Measurements from ENCODE around the gene PRPSAP1. TPM values are rescaled to one million over a fixed set of nuclear protein-coding genes. Genes with fewer than 3 reads are reported as not detected.

PRPSAP1 gene
- total RNA-seq, 2 experiments from 2014 or later: 28.1 to 29.9 TPM

DNA sequence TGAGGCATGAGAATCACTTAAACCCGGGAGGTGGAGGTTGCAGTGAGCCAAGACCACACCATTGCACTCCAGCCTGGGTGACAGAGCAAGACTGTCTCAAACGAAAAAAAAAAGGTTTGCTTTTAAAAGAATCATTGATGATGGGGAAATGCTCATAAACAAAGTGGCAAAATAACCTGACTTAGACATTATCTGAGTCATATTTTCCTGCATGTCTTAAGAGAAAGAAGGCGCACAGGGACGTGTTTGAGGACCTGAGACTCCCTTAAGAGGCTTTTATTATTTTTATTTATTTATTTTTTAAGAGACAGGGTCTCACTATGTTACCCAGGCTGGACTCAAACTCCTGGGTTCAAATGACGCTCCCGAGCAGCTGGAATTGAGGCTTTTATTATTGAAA, 5.7 kb upstream of the PRPSAP1 start:
- CTCF ChIA-PET: no interaction called here
- POLR2A ChIA-PET: interaction anchor here (1.2 to 1.4 kb wide), 2 partner anchors 17 to 25 kb away, joined by 3 read pairs; partner anchors contain the start of gene SPHK1
- peaks cover 5% of the 10 kb centered on the region for H3K4me1 Mint-ChIP-seq (ENCODE audit: low read depth)
- H3K4me3 Mint-ChIP-seq: no peak overlapping the region
- TF ChIP-seq, protein P1, sequence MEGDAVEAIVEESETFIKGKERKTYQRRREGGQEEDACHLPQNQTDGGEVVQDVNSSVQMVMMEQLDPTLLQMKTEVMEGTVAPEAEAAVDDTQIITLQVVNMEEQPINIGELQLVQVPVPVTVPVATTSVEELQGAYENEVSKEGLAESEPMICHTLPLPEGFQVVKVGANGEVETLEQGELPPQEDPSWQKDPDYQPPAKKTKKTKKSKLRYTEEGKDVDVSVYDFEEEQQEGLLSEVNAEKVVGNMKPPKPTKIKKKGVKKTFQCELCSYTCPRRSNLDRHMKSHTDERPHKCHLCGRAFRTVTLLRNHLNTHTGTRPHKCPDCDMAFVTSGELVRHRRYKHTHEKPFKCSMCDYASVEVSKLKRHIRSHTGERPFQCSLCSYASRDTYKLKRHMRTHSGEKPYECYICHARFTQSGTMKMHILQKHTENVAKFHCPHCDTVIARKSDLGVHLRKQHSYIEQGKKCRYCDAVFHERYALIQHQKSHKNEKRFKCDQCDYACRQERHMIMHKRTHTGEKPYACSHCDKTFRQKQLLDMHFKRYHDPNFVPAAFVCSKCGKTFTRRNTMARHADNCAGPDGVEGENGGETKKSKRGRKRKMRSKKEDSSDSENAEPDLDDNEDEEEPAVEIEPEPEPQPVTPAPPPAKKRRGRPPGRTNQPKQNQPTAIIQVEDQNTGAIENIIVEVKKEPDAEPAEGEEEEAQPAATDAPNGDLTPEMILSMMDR (IDR thresholded peaks at IDR 0.05): no peak
- no peaks in the 10 kb centered on the region for H3K36me3 Mint-ChIP-seq (ENCODE audit: low read depth)
- ATAC-seq (no peak), DNase-seq (no peak)
- H3K27ac Mint-ChIP-seq: no peak overlapping the region
- intact Hi-C loops (cut with micrococcal nuclease): no loop called here
- no peaks in the 10 kb centered on the region for H3K9me3 Mint-ChIP-seq
- no peaks in the 10 kb centered on the region for H3K27me3 Mint-ChIP-seq

DNA sequence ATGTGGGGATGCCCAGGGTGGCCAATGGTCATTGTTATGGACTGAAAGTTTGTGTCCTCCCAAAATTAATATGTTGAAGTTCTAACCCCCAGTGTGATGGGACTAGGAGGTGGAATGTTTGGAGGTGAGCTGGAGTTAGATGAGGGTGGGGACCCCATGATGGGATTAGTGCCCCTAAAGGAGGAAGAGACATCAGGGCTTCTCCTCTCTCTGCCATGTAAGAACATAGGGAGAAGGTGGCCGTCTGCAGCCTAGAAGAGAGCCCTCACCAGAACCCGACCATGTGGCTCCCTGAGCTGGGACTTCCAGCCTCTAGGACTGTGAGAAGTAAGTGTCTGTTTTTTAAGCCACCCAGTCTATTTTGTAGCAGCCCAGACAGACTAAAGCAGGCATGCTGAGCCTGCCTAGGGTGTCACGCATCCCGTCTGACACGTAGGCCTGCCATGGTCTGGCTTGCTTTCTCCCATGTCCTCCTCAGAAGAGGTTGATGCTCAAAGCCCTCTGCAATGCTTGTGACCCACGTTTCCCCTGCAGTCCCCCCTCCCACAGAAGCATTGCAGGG, 4.0 kb upstream of the PRPSAP1 start:
- no peak for ATAC-seq
- no peaks in the 10 kb centered on the region for H3K27me3 Mint-ChIP-seq

DNA sequence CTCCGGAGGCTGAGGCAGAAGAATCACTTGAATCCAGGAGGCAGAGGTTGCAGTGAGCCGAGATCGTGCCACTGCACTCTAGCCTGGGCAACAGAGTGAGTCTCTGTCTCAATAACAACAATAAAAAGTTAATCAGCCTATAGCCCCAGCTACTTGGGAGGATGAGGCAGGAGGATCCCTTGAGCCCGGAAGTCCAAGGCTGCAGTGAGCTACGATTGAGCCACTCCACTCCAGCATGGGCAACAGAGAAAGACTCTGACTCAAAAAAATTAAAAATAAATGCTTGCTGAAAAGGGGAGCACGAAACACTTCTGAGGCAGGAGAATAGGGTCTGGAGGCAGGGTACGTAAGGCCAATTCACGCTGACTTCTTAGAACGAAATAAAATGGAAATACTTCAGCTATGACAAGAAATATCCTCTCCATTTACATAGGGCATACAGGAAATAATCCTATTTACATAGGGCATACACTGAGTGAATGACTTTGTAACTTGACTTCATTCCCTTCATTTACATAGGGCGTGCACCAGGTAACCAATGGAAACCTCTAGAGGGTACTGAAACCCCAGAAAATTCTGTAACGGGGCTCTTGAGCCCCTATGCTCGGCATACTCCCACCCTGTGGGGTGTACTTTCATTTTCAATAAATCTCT, 3.2 kb upstream of the PRPSAP1 start:
- Mint-ChIP-seq H3K9me3 (no peaks in the 10 kb centered on the region), H3K4me3 (no peak overlapping the region), H3K4me1 (ENCODE audit: low read depth) (peaks cover 13% of the 10 kb centered on the region), H3K27me3 (no peaks in the 10 kb centered on the region), H3K27ac (no peak overlapping the region), H3K36me3 (ENCODE audit: low read depth) (no peaks in the 10 kb centered on the region)
- CTCF ChIA-PET: interaction anchor here (7.1 kb wide), 1 partner anchor 26 kb away, joined by 73 read pairs; the partner anchor contains the start of gene SPHK1
- POLR2A ChIA-PET: no interaction called here
- intact Hi-C loops (cut with micrococcal nuclease): no loop called here
- no peak for DNase-seq
- ATAC-seq: no peak
- TF ChIP-seq, protein P1 (IDR thresholded peaks at IDR 0.05): no peak

More for the DNA sequence above, 4.0 kb upstream of the PRPSAP1 start:
- no peak for DNase-seq
- intact Hi-C loops (cut with micrococcal nuclease): no loop called here
- ChIA-PET POLR2A (no interaction called here), CTCF (interaction anchor here (7.1 kb wide), 1 partner anchor 25 kb away, joined by 73 read pairs; the partner anchor contains the start of gene SPHK1)
- no peaks in the 10 kb centered on the region for H3K36me3 Mint-ChIP-seq (ENCODE audit: low read depth)
- TF ChIP-seq, protein P1 (IDR thresholded peaks at IDR 0.05): no peak
- peaks cover 9% of the 10 kb centered on the region for H3K4me1 Mint-ChIP-seq (ENCODE audit: low read depth)
- H3K4me3 Mint-ChIP-seq: no peak overlapping the region
- H3K9me3 Mint-ChIP-seq: no peaks in the 10 kb centered on the region
- H3K27ac Mint-ChIP-seq: no peak overlapping the region

DNA sequence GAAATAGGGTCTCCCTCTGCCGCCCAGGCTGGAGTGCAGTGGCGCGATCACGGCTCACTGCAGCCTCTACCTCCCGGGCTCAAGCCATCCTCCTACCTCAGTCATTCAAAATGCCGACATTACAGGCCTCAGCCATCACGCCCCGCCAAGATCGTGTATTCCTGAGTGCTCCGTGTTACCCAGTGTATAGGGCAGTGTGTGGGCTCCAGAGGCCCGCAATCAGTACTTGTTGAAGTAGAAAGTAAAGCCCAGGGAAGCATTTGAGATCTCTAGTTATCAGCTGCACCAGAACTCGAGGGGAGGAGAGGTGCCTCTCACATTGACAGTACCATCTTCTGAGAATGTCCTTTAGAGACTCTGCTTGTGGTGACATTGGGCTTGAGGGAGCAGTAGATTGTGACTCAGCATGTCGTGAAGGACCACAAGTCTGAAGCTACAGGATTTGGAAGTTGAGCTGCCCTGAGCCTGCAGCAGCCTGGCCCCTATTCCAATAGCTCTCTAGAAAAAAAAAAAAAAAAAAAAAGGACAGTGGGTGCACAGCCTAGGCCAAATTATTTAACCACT, 1.1 kb upstream of the PRPSAP1 start:
- Mint-ChIP-seq H3K4me3 (peak overlapping the region; percentile 83), H3K36me3 (ENCODE audit: low read depth) (no peaks in the 10 kb centered on the region), H3K9me3 (no peaks in the 10 kb centered on the region), H3K27me3 (no peaks in the 10 kb centered on the region), H3K27ac (peak overlapping the region; percentile 22), H3K4me1 (ENCODE audit: low read depth) (peaks cover 16% of the 10 kb centered on the region)
- no peak for ATAC-seq
- CTCF ChIA-PET: interaction anchor here (1.2 to 7.1 kb wide), 3 partner anchors 28 to 52 kb away, joined by 3 to 73 read pairs (median 22); partner anchors contain the start of gene SPHK1
- intact Hi-C loops (cut with micrococcal nuclease): no loop called here
- POLR2A ChIA-PET: interaction anchor here (0.5 to 3.4 kb wide), 4 partner anchors 11 to 251 kb away, joined by 3 to 42 read pairs (median 4); partner anchors contain the start of genes EXOC7 and SPHK1
- DNase-seq: peak; percentile 18
- TF ChIP-seq, protein P1 (IDR thresholded peaks at IDR 0.05): no peak

All from activated CD8-positive, alpha-beta T cell treated with anti-CD3 and anti-CD28 coated beads for 36 hours (primary cell).